HG03342 (cell line): ENCODE results near the gene RPS6KA5.
A peak's percentile ranks its signal among the peaks of the same experiment; 100 is the strongest.
"Not testable (repeated sequence)": the region's sequence is repeated elsewhere in the genome, so short reads cannot be mapped to it uniquely, and the experiment has no call there.

Experiments
- ATAC-seq: cut with Tn5 transposase; IDR thresholded peaks from one replicate; pipeline ENCODE4 v1.9.1; 2021; ENCODE audit warnings: mild to moderate bottlenecking, moderate library complexity; ENCODE audit not compliant: unreplicated experiment

RPS6KA5 gene

DNA sequence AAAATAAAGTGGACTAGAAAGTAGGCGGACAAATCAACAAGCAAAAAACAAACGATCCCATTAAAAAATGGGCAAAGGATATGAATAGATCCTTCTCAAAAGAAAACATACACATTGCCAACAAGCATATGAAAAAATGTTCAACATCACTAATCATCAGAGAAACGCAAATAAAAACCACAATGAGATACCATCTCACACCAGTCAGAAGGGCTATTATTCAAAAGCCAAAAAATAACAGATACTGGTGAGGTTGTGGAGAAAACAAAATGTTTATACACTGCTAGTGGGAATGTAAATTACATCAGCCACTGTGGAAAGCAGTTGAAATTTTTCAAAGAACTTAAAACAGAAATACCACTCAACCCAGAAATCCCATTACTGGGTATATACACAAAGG lies 70.3 kb downstream of the RPS6KA5 start:
- ATAC-seq = no peak

DNA sequence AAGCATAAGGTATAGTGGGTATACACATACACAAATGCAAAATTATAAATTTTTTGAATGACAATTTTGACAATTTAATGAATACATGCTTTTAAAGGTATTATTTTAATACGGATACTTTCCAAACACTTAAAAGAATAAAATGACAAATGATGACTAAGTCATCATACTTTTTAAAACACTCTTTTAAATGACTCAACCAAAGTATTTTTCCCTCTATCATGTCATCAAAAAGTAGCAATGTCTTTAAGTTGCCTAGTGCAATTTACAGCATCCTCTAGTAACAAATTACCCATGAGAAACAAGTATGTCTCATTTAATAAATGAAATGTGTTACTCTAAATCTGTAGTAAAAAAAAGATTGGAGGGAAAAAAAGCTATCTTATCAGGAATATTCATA lies 73.3 kb downstream of the RPS6KA5 start:
- no peak for ATAC-seq

DNA sequence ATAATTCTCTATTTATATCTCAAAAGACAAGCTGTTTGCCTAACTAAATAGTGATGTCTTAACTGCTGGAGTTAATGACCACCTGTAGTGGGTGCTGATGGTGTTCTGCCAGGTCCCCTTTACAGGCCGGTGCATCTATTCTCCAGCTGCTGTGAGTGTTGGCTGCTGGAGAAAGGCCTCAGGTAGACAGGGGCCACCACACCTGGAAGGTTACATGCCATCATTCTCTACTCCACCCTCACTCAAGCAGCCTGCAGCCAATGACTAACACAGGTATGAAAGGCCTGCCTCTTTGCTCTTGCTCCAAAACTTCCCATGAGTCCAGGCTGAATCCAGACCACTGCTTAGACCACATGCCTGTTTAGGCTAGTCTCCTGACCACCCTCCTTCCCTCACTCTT lies 73.9 kb downstream of the RPS6KA5 start:
- ATAC-seq = no peak

DNA sequence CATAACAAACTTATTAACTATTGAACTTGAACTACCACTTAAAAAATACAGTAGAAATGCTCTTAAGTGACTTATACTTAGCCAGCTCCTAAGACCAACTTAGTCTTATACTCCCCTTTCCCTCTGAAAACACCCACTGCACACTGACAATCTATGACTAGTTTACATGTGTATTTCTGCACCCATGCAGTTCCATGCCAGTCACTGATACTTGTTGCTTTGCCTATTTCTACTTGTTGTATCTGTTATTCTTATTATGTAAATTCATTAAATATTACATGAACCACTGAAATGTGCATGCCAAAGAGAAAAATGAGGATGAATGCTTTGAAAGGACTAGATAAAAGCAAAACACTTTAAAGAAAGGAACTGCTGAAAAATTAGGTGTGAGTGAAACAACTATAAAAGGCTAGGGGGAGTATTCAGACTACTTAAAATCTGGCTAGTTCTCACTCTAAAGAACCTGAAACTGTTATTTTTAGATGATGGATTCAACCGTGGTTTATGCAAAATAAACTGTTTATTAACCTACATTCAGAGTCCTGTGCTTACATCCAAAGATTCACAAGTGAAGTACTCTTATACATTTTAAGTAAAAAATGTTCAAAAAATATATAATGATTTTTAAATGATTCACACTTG lies 74.7 kb downstream of the RPS6KA5 start:
- ATAC-seq = peak; percentile 84

DNA sequence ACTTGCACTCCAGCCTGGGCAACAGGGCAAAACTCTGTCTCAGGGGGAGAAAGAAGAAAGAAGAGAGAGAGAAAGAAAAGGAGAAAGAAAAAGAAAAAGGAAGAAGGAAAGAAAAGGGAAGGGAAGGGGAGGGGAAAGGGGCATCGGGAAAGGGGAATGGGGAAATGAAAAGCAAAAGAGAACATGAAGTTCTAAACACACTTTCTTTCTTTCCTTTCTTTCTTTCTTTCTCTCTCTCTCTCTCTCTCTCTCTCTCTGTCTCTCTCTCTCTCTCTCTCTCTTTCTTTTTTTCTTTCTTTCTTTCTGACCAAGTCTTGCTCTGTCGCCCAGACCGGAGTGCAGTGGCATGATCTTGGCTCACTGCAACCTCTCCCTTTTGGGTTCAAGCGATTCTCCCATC lies 76.9 kb downstream of the RPS6KA5 start:
- ATAC-seq = no peak

DNA sequence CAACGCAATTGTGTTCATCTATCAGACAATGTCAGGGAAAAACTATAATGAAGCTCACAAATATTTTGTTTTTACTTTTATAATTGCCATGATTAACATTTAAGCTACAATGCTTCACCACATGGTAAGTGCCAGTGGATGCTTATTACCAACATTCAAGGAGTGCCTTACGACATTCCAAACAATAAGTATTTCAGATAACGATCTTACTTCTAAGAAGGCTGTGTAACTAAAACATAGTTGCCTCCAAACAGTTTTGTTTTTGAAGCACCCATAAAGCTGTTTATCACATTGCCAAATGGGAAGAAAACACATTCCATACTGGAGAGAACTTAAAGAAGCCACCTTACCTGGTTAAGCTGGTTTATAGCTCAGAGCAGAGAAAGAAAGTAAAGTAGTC lies 78.8 kb downstream of the RPS6KA5 start:
- ATAC-seq = no peak

DNA sequence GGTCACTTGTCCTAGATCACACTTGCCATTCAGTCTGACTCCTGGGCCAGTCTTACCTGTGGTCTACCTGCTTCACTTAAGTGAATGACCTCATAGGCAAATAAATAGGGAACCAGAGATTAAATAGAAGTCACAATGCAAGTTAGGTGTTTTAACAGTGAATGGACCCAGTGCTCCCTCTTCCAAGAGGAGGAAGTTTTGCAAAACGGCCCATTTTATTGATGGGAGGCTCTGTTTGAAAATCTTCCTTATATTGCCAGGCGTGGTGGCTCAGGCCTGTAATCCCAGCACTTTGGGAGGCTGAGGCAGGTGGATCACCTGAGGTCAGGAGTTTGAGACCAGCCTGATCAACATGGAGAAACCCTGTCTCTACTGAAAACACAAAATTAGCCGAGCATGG lies 79.8 kb downstream of the RPS6KA5 start:
- not testable (repeated sequence) for ATAC-seq

DNA sequence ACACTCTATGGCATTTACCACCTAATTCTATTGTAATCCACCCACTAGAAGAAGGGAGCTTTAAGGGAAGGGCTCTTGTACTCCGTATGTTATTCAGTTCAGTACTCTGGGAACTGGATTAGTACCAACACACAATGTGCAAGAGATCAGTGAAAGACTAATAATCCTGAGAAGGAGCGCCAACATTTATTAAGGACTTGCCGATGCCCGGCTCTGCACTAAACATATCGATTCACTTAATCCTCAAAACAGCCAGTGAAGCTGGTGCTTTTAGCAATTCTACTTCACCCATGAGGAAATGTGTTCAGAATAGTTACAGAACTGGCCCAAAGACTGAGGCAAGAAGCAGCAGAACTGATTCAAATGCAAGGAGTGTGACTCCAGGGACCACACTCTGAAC lies 80.9 kb downstream of the RPS6KA5 start:
- no peak for ATAC-seq

DNA sequence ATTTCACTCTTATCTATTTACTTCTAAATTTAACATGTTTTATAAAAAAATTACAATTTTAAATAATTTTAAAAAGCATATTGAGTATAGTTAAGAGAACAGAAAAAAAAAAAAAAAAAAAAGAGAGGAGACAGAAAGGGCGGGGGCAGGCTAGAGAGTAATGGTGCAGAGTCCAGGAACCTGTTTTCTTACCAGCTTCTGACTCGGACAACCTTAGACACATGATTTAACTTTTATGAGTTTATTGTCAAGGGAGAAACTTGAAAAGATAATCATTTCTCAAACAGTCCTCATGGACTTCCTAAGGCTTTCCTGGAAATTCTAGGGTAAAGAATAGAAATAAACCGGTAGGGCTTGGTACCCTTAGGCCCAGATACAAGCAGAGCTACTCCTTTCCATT lies 84.3 kb downstream of the RPS6KA5 start:
- ATAC-seq = no peak

DNA sequence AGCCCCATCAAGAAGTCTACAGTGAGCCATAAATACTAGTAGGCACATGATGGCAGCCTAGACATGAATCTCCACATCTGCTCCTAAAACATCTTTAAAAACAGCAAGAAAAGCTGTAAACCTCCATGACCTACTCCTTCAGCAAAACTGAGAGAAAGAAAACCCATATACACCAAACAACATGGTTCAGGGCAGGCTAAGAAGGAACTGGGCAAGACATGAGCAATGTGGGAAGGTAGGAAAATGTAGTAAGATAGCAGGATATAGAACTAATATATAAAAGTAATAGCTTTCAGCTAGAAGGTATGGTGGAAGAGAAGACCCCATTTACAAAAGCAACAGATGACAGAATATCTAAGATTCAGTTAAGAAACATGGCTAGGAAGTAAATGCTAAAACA lies 88.8 kb downstream of the RPS6KA5 start:
- ATAC-seq = no peak

DNA sequence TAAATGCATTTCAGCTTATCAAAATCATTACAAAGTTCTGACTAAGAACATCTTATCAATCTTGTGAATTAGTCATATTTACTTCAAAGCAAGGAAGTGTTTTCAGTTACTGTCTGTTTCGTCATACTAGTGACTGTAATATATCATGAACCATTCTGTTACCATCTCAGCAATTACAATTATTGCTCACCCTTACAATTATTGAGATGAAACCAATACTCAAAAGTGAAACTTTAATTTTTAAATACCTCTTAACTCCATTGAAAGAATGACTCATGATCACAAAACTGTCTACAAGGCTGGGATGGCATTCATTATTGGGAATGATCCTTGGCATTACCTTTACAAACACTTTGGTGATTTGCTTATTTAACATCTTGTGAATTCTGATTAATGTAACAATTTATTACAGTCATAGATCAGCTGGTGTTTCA lies 90.3 kb downstream of the RPS6KA5 start:
- no peak for ATAC-seq

DNA sequence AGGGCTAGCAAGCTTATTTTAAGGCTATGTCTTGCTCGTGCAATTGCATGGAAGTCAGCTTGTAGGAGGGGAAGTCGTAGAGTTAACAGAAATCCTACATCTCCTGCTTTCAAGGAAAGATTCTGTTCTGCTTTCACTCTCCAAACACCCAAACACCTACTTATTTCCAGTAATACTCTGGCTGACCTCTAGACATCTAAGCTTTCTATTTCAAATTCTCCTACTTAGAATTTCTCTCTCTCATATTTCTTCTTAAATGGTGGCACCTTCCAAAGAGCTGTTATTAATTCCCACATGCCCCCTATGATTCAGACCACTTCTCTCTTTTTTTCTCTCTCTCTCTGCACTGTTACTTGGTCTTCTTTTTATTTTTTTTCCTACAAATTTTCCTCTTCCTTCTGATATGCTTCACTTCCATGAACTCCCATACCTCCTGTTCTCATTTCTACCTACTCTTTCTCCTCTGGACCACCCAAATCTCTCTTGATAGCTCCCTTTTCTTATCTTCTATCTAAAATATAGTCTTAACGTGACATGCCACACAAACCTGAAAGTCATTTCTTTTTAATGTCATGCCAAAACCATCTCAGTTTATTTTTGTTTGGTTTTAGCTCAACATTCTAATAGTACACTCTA lies 90.8 kb downstream of the RPS6KA5 start:
- no peak for ATAC-seq

DNA sequence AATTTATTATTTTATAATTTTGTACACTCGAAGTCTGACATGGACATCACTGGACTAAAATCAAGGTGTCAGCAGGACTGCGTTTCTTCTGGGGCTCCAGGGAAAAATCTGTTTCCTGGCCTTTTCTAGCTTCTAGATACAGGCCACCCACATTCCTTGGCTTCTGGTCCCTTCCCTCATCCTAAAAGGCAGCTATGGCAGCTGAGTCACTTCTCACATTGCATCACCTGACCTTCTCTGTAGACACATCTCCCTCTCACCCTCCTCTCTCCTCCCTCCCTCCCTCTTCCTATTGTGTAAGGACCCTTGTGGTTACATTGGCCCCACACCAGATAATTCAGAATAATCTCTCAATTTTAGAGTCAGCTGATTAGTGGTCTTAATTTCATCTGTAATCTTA lies 92.4 kb downstream of the RPS6KA5 start:
- ATAC-seq = no peak

DNA sequence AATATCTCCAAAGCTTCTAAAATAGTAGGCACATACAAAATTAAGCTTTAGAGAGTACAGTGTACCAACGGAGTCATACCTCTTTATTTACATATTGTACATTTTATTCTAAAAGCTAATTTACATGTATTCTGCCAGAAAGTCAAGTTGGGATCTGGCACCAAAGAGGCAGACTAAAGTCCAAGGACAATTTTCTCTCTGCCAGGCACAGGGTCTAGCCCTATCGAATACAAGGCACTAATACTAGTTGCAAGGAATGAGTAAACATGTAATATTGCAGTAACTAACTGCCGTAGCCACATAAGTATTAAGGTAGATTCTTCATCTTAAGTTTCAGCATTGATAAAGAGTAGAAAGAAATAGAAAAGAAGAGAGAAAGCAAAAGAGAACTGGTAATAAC lies 93.9 kb downstream of the RPS6KA5 start:
- ATAC-seq = no peak

DNA sequence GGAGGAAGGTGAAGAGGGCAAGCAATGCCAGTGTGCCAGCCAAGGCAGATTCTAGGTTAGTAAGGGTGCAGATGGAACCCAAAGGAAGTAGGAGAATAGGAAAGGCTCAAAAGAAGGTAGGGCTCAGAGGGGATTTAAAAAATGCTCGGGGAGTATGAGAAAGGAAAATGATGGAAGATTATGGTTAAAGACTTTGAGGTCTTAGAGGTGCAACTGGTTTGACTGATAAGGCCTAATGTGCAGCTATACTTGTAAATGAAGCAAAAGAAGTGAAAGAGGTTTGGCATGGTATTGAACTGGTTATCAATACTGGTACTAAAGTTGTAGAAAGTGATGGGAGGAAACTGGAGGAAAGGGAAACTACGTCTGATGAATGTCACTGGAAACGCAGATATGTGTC lies 94.7 kb downstream of the RPS6KA5 start:
- ATAC-seq = no peak

DNA sequence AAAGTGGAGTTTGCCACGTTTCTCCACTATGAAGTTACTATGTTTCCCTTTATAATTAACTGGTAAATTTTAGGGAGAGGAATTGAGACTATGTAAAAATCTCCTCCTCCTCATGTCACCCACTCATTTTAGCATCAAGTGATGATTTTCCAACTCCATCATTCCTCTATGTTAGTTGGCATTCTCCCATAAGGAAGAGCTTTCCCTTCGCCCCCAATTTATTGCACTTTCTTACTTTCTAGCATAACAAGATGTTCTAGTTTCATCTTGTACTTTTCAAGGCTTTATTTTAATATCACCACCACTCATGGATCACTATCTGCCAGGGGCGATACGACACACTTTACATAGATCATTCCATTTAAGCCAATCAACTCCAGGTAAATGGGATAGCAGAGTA lies 97.1 kb downstream of the RPS6KA5 start:
- ATAC-seq = no peak

DNA sequence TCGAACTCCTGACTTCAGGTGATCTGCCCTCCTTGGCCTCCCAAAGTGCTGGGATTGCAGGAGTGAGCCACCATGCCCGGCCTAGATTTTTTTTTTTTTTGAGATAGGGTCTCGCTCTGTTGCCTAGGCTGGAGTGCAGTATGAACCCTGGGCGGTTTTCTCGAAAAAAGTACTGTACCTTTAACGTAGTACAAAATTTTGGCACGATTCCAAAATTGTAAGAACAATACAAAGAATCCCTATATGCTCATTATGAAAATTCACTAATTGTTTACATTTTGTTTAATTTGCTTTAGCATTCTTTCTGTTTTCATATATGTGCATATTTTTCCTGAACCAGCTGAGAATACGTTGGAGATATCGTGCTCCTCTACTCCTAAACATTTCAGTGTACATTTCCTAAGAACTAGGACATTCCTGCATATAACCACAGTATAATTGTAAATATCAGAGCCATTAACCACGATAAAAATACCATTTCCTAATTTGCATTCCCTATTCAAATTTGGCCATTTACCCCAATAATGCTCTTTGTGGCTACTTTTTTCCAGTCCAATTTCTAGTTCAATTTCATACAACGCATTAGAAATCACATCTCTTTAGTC lies 97.8 kb downstream of the RPS6KA5 start:
- ATAC-seq = no peak

DNA sequence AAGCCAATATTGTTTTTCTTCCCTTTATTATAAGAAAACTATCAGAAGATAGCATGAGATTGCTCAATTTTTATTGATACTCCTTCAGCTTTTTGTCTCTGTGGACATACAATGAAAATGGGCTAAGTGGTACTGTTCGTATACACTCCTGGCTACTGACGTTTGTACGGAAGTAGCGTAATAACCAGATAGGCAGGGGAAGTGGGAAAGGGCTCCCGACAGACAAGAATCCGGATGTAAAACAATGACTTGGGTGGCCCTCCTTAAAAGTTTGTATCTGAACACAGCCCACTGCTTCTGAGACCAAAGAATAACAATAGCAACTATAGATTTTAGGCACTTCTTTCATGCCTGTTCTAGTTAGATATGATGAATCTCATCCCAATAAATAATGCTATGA lies 99.6 kb downstream of the RPS6KA5 start:
- ATAC-seq = no peak

DNA sequence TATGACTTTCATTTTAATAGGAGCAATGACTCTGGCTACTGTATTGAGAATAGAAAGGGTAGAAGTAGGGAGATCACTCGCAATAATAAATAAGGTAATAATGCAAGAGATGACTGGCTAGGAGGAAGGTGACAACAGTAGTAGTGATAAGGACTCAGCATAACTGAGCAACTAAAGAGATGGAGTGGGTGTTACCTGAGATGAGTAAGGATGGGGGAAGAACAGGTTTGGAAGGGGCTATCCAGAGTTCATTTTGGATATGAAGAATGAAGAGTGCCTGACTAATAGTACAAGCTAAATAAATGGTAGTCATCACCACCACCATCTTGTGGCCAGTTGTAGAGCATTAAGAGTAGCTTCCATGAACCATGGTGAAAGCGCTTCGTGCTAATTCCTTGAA lies 101.1 kb downstream of the RPS6KA5 start:
- no peak for ATAC-seq

DNA sequence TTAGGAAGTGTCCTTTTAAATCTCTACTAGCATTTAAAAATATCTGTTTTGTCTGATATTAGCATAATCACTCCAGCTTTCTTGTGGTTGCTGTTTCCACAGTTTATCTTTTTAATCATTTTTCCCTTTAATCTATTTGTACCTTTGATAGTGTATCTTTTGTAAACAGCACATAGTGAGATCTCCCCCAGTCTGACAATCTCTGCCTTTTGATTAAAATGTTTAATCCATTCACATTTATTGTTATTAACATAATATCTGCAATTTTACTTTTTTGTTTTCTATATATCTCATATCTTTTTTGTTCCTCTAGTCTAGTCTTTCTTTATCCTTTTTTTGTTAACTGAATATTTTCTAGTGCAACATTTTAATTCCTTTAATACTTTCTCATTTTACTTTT lies 104.2 kb downstream of the RPS6KA5 start:
- ATAC-seq = no peak

DNA sequence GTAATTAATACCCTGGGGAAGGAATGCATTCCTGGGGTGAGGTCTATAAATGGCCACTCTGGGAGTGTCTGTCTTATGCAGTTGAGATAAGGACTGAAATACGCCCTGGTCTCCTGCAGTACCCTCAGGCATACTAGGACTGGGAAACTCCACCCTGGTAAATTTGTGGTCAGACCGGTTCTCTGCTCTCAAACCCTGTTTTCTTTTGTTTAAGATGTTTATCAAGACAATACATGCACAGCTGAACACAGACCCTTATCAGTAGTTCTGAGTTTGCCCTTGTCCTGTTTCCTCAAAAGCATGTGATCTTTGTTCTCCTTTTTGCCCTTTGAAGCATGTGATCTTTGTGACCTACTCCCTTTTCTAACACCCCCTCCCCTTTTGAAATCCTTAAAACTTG lies 106.8 kb downstream of the RPS6KA5 start:
- ATAC-seq = not testable (repeated sequence)

DNA sequence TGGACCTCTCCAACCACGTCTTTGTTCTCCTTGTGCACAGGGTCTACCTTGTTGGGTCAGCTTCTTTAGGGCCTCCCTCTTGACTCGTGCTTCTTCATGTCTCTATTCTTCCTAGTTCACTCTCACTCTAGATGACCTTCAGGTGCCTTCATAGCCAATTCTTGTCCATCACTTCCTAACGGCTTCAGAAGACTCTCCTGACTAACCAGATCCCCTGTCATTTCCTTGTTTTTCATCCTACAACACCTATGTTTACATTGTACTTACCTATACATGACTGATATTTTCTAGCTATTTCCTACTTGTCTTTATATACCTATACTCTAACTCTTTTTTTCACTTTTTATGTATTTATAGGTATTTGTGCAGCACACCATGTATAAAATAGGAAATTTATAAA lies 117.1 kb downstream of the RPS6KA5 start:
- no peak for ATAC-seq

DNA sequence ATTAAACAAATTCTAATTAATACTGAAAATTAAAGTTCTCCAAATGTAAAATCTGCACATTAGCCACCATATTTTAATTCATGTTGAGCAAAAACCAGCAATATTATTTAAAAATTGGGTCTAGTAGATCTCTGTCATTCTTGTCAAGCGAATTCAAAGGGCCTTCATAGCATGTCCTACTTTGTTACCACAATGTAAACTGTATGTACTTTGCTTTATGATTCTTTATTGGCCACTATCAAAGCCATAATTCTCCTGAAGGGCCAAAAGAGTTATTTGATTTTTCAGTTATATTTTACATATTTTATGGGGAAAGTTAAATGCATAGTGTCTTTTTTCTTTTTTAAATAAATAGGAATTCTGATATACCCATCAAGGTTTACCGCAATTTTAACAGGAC lies 117.9 kb downstream of the RPS6KA5 start:
- ATAC-seq = no peak
